ENCODE results near the gene MSRB3. TPM values are rescaled to one million over a fixed set of nuclear protein-coding genes. Genes with fewer than 3 reads are reported as not detected.
"Not testable (repeated sequence)": the region's sequence is repeated elsewhere in the genome, so short reads cannot be mapped to it uniquely, and the experiment has no call there.

The MSRB3 gene
- total RNA-seq, 1 donor from 2014 or later, result not detected

DNA sequence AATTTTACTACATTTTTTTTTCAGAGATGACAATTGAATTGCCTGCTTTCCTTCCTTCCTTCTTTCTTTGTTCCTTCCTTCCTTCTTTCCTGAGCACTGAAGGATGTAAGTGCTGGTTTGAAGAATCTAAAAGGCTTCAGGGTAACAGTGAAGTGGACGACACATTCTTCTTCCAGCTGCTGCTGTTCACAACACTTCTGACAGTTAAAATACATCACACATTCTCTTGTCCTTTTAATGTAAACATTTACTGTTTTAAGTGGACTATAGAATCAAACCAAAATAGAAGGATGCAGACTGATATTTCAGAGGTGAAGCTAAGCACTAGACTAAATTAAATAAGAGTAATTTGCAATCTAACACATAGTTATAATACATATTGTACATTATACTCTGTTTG, 151.5 kb downstream of the MSRB3 start:
- Mint-ChIP-seq H3K27me3 (ENCODE audit: insufficient read depth) (no peaks in the 10 kb centered on the region), H3K9me3 (no peaks in the 10 kb centered on the region), H3K36me3 (ENCODE audit: low read depth) (no peaks in the 10 kb centered on the region), H3K4me1 (ENCODE audit: low read depth) (no peaks in the 10 kb centered on the region), H3K27ac (no peak overlapping the region), H3K4me3 (no peak overlapping the region)
- no peak for DNase-seq (ENCODE audit: low spot score)
- intact Hi-C loops (cut with micrococcal nuclease), result no loop called here

DNA sequence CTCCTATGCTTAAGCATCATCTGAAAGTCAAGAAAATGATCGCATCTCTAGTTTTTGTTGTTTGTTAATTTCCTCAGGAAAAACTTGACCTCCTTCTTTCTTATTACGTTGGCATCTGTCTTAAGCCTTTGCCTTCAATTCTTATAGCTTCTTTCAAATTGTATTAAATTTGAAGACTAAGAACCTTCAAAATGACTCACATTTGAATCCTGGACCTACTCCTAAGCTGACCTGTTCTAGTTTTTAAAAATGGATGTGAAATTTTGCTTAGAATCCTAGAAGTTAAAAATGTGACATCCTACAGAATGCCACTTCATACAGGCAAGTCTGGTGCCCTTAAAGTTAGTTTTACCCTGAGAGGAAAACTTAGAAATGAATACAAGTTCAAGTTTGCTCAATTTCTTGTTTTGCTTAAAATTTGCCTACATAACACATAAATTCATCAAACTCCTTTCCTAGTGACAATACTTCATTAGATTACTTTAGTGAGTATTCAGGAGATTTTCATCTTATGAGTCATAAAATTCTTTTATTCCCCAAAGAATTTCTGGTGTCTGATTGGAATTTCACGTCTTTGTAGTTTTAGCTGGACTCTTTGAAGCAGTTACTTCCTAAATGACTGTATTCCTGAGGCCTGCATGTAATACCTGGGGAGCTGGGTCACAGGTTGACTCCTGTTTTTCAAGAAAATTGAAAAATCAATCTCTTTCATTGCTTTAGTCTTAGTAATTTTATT, 152.3 kb downstream of the MSRB3 start:
- Mint-ChIP-seq H3K4me1 (ENCODE audit: low read depth) (no peaks in the 10 kb centered on the region), H3K27me3 (ENCODE audit: insufficient read depth) (no peaks in the 10 kb centered on the region)
- intact Hi-C loops (cut with micrococcal nuclease), result no loop called here

DNA sequence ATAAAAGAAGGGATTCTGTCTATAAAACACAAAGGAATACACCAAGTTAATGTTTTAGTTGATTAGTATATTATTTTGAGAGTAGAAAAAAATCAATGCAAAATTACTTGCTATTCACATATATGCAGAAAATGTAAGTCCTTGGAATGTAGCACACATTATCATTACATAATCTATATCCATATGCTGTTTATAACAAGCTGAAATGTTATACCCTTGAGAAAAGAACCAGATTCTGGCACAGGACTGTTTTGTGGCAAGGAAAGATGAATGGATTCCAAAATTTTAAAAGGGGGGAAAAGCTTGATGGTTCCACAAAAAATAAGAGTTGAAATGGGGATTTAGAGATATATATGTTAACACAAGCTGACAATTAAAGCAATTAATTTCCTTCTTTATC, 153.6 kb downstream of the MSRB3 start:
- no peaks in the 10 kb centered on the region for H3K9me3 Mint-ChIP-seq
- intact Hi-C loops (cut with micrococcal nuclease), result no loop called here

More for the DNA sequence above, 152.3 kb downstream of the MSRB3 start:
- no peak for DNase-seq (ENCODE audit: low spot score)
- Mint-ChIP-seq H3K4me3 (no peak overlapping the region), H3K9me3 (no peaks in the 10 kb centered on the region), H3K36me3 (ENCODE audit: low read depth) (no peaks in the 10 kb centered on the region), H3K27ac (no peak overlapping the region)

DNA sequence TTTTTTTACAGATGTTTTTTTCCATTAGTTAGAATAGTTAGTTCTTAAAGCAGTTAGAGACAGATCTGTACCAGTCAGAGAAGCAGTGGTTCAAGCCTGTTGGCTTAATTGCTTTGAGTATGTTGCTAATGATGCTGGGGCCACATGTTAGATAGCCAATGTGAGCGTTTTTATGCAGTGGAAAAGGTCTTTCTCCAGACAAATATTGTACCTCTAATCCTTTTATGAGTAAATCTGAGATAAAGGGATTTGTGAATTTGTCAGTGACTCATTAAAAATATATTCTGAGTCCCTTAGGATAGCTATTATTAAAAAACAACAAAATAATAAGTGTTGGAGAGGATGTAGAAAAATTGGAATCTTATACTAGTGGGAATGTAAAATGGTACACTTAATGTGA, 154.2 kb downstream of the MSRB3 start:
- Mint-ChIP-seq H3K36me3 (ENCODE audit: low read depth) (no peaks in the 10 kb centered on the region), H3K4me3 (no peak overlapping the region), H3K4me1 (ENCODE audit: low read depth) (no peaks in the 10 kb centered on the region), H3K9me3 (no peaks in the 10 kb centered on the region), H3K27me3 (ENCODE audit: insufficient read depth) (no peaks in the 10 kb centered on the region), H3K27ac (no peak overlapping the region)
- no peak for DNase-seq (ENCODE audit: low spot score)
- intact Hi-C loops (cut with micrococcal nuclease), result no loop called here

More for the DNA sequence above, 153.6 kb downstream of the MSRB3 start:
- no peaks in the 10 kb centered on the region for H3K36me3 Mint-ChIP-seq (ENCODE audit: low read depth)
- no peak for DNase-seq (ENCODE audit: low spot score)
- H3K4me3 Mint-ChIP-seq, result no peak overlapping the region
- H3K27ac Mint-ChIP-seq, result no peak overlapping the region
- no peaks in the 10 kb centered on the region for H3K4me1 Mint-ChIP-seq (ENCODE audit: low read depth)
- H3K27me3 Mint-ChIP-seq (ENCODE audit: insufficient read depth), result no peaks in the 10 kb centered on the region

DNA sequence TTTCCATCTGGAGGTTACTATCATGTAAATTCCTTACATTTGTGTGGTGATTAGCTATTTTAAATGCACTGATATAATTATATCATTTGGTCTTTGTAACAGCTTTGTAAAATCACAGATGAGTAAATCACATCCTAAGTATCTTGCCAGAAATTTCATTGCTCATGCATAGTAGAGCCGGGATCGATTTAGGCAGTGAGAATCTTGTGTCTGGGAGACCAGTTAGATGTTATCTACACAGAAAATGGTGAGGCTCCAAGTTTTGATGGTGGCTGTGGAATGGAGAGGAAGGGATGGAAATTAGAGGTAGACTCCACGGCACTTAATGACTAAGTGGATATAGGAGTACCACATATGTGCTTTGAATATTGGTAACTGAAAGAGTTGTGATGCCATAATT, 156.3 kb downstream of the MSRB3 start:
- Mint-ChIP-seq H3K4me3 (no peak overlapping the region), H3K4me1 (ENCODE audit: low read depth) (no peaks in the 10 kb centered on the region), H3K27me3 (ENCODE audit: insufficient read depth) (peaks cover 2% of the 10 kb centered on the region), H3K27ac (no peak overlapping the region), H3K9me3 (no peaks in the 10 kb centered on the region), H3K36me3 (ENCODE audit: low read depth) (no peaks in the 10 kb centered on the region)
- no peak for DNase-seq (ENCODE audit: low spot score)
- intact Hi-C loops (cut with micrococcal nuclease), result no loop called here

DNA sequence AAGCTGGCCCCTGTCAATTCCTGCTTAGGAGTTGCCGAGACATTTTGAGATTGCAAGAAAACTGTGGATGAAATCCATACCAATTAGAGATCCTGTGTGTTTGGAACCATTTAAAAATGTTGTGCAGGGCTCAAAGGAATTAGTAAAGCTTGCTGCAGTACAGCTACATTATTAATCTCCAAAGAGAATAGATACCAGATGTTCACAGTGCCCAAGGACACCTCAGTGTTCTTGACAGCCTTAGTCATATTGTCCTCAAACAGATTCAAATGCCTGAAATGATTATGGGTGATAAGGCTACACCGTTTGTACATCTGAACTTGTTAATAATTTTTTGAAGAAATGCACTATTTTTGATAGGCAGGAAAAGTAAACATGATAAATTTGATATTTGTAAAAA, 164.6 kb downstream of the MSRB3 start:
- no peak overlapping the region for H3K4me3 Mint-ChIP-seq
- H3K36me3 Mint-ChIP-seq (ENCODE audit: low read depth), result no peaks in the 10 kb centered on the region
- H3K27ac Mint-ChIP-seq, result no peak overlapping the region
- no peak for DNase-seq (ENCODE audit: low spot score)
- no peaks in the 10 kb centered on the region for H3K4me1 Mint-ChIP-seq (ENCODE audit: low read depth)
- H3K9me3 Mint-ChIP-seq, result no peaks in the 10 kb centered on the region
- peaks cover 3% of the 10 kb centered on the region for H3K27me3 Mint-ChIP-seq (ENCODE audit: insufficient read depth)
- intact Hi-C loops (cut with micrococcal nuclease), result no loop called here

DNA sequence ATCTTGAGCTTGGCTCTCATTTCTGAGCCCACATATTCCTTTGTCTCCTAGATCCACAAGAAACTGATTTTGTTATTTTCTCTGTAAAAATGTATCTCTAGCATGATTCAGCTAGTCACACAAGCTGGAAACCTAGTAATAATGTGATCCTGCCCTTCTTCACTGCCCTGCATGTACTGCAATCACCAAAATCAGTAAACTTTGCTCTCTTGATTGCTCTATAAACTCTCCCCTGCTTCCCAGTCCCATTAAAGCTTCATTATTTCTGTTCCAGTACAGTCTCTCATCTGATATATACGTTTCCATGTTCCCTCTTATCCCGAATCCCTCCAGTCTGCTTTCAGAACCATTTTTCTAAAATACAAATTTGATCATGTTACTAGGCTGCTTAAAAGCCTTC, 166.5 kb downstream of the MSRB3 start:
- Mint-ChIP-seq H3K4me1 (ENCODE audit: low read depth) (no peaks in the 10 kb centered on the region), H3K4me3 (no peak overlapping the region), H3K36me3 (ENCODE audit: low read depth) (no peaks in the 10 kb centered on the region), H3K9me3 (no peaks in the 10 kb centered on the region), H3K27me3 (ENCODE audit: insufficient read depth) (peaks cover 2% of the 10 kb centered on the region), H3K27ac (no peak overlapping the region)
- intact Hi-C loops (cut with micrococcal nuclease), result no loop called here
- no peak for DNase-seq (ENCODE audit: low spot score)

DNA sequence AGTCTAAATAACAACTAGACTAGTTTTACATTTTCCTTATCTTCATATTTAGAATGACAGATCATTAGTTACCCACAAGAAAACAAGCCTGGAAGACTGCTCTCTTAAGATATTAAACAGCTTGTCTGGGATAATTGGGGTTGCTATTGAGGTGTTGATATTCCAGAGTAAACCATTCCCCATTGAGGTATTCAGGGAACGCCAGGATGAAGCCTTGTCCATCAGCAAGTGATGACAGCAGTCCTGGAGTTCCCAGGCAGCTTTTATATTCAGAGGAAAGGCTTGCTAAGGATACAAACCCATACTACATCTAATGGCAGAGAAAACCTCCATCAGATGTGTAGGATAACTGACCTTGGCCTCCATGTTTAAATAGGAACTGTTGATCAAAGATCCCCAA, 168.4 kb downstream of the MSRB3 start:
- no peak for DNase-seq (ENCODE audit: low spot score)
- H3K36me3 Mint-ChIP-seq (ENCODE audit: low read depth), result no peaks in the 10 kb centered on the region
- H3K9me3 Mint-ChIP-seq, result no peaks in the 10 kb centered on the region
- no peak overlapping the region for H3K27ac Mint-ChIP-seq
- H3K4me1 Mint-ChIP-seq (ENCODE audit: low read depth), result no peaks in the 10 kb centered on the region
- intact Hi-C loops (cut with micrococcal nuclease), result no loop called here
- H3K4me3 Mint-ChIP-seq, result no peak overlapping the region
- H3K27me3 Mint-ChIP-seq (ENCODE audit: insufficient read depth), result peaks cover 2% of the 10 kb centered on the region

DNA sequence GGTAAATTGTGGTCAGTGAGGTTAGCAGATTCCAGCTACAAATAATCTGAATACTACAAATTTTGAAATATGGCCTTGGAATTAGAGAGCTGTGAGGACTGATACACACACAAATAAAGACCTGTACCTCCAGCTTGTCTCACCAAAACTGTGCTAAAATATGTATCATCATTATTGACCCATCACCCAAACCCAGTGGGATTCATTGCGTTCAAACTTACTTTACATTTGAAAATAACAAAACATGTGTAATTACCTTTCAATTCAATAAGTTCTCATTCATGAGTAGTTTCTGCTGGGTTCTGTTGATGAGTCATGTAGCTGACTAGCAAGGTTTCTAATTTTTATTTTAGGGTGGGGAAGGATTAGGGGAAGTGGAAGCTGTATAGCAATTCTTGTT, 170.9 kb downstream of the MSRB3 start:
- Mint-ChIP-seq H3K9me3 (no peaks in the 10 kb centered on the region), H3K27ac (no peak overlapping the region), H3K4me3 (no peak overlapping the region), H3K27me3 (ENCODE audit: insufficient read depth) (peaks cover 2% of the 10 kb centered on the region), H3K36me3 (ENCODE audit: low read depth) (no peaks in the 10 kb centered on the region), H3K4me1 (ENCODE audit: low read depth) (no peaks in the 10 kb centered on the region)
- no peak for DNase-seq (ENCODE audit: low spot score)
- intact Hi-C loops (cut with micrococcal nuclease), result no loop called here

DNA sequence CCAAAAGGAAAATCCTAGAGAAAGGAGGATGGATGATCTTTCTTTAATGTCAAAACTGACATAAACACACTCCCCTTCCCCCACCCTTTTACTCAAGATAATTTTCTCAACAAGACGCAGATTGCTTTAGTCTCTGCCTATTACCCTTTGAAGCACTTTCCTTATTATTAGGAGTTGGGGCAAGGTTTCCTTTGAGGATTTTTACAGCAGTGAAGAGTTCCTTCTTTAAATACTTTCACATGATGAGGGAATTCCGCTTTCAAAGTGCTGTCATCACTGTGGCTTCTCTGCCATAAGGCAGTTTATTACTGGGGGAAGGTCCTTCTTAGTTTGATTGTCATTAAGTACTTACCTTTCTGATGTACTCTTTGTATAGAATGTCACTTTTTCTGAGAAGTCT, 172.1 kb downstream of the MSRB3 start:
- no peak for DNase-seq (ENCODE audit: low spot score)
- Mint-ChIP-seq H3K4me1 (ENCODE audit: low read depth) (no peaks in the 10 kb centered on the region), H3K9me3 (no peaks in the 10 kb centered on the region), H3K27ac (no peak overlapping the region), H3K4me3 (no peak overlapping the region), H3K36me3 (ENCODE audit: low read depth) (no peaks in the 10 kb centered on the region), H3K27me3 (ENCODE audit: insufficient read depth) (no peaks in the 10 kb centered on the region)
- intact Hi-C loops (cut with micrococcal nuclease), result no loop called here

DNA sequence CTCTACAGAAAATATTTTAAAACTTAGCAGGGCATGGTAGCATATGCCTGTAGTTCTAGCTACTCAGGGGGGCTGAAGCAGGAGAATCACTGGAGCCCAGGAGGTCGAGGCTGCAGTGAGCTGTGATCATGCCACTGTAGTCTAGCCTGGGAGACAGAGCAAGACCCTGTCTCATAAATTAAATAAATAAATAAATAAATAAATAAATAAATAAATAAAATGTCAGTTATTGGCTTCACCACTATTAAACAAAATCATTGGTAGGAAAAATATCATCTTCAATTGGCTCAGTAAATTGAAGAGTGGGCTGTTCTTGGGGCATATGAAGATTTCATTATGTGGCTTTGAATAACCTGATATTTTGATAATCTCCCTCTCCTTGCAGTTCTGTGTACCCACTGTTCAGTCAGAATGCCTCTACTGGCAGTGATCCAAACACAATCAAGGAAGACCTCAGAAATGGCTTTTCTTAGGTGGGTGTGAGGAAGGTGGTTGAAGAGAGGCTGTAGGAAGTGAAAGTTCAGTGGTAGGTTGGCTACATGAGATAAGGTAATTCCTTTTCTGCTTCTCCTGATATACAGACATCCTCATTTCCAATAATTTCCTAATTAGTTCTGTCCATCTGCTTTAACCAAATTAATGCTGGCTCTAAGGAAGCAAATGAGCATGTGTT, 175.8 kb downstream of the MSRB3 start:
- Mint-ChIP-seq H3K9me3 (no peaks in the 10 kb centered on the region), H3K4me1 (ENCODE audit: low read depth) (no peaks in the 10 kb centered on the region), H3K27me3 (ENCODE audit: insufficient read depth) (no peaks in the 10 kb centered on the region), H3K4me3 (no peak overlapping the region), H3K27ac (no peak overlapping the region), H3K36me3 (ENCODE audit: low read depth) (no peaks in the 10 kb centered on the region)
- no peak for DNase-seq (ENCODE audit: low spot score)
- intact Hi-C loops (cut with micrococcal nuclease), result no loop called here

DNA sequence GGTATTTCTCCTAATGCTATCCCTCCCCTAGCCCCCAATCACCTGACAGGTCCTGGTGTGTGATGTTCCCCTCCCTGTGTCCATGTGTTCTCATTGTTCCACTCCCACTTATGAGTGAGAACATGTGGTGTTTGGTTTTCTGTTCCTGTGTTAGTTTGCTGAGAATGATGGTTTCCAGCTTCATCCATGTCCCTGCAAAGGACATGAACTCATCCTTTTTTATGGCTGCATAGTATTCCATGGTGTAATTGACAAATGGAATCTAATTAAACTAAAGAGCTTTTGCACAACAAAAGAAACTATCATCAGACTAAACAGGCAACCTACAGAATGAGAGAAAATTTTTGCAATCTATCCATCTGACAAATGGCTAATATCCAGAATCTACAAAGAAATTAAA, 178.9 kb downstream of the MSRB3 start:
- intact Hi-C loops (cut with micrococcal nuclease); H3K9me3 Mint-ChIP-seq; H3K27me3 Mint-ChIP-seq (ENCODE audit: insufficient read depth); H3K4me3 Mint-ChIP-seq; H3K27ac Mint-ChIP-seq; DNase-seq (ENCODE audit: low spot score); H3K4me1 Mint-ChIP-seq (ENCODE audit: low read depth); H3K36me3 Mint-ChIP-seq (ENCODE audit: low read depth): not testable (repeated sequence)

DNA sequence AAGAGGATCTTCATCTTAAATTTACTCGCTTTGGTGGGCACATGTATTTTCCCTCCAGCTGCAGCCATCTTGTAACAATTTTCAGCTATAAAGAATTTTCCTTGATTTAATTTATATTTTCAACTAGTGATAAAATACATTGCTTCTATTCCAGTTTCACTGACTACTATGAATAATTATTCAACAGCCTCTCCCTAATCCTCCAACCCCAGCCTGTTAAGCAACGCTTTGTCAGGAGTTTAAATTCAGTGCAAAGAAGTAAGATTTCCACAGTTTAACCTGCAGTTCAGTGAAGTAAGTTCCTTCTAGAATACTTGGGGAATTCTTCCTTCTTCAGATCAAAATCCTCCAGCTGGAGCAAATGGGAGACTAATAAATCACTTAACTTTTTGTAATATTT, 180.2 kb downstream of the MSRB3 start:
- H3K27me3 Mint-ChIP-seq (ENCODE audit: insufficient read depth), result no peaks in the 10 kb centered on the region

More for the DNA sequence above, 180.2 kb downstream of the MSRB3 start:
- Mint-ChIP-seq H3K9me3 (no peaks in the 10 kb centered on the region), H3K4me3 (no peak overlapping the region), H3K36me3 (ENCODE audit: low read depth) (no peaks in the 10 kb centered on the region), H3K27ac (no peak overlapping the region), H3K4me1 (ENCODE audit: low read depth) (no peaks in the 10 kb centered on the region)
- intact Hi-C loops (cut with micrococcal nuclease), result no loop called here
- no peak for DNase-seq (ENCODE audit: low spot score)

Data from activated T-helper 1 cell treated with anti-CD3 and anti-CD28 coated beads, Interleukin-12 subunit alpha, Interleukin-12 subunit beta, Interleukin-2, Interleukin-4 antibody, amounts not matched to agents 30 ng/mL and 10 ng/mL and 1 ng/mL, durations not matched to agents 14 hours and 24 hours and 36 hours (primary cell).